Measurements from ENCODE around the gene CLEC2D. TPM values are rescaled to one million over a fixed set of nuclear protein-coding genes. Genes with fewer than 3 reads are reported as not detected.

Gene CLEC2D, protein sequence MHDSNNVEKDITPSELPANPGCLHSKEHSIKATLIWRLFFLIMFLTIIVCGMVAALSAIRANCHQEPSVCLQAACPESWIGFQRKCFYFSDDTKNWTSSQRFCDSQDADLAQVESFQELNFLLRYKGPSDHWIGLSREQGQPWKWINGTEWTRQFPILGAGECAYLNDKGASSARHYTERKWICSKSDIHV
- total RNA-seq = 0.32 and 2.4 TPM in 2 replicates

DNA sequence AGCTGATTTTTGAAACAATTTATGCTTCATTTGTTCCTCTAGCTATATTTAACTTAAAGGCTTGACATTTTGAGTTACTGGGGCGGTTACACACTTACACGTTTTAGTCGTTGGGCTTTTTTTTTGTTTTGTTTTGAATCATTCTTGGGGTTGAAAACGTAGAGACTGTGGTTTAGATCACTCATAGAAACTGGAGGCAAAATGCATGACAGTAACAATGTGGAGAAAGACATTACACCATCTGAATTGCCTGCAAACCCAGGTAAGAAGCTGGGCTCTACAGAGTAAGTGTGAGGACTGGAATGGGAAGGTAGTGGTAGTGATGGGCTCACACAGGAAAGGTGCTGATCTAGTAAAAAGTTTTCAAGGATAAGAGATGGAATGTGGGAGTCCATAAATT lies at the start of gene CLEC2D:
TSS of gene CLEC2D (plus strand) at position 180 of the 400 bp plus-strand sequence. CDS start at position 202, 22 bp downstream.

DNA sequence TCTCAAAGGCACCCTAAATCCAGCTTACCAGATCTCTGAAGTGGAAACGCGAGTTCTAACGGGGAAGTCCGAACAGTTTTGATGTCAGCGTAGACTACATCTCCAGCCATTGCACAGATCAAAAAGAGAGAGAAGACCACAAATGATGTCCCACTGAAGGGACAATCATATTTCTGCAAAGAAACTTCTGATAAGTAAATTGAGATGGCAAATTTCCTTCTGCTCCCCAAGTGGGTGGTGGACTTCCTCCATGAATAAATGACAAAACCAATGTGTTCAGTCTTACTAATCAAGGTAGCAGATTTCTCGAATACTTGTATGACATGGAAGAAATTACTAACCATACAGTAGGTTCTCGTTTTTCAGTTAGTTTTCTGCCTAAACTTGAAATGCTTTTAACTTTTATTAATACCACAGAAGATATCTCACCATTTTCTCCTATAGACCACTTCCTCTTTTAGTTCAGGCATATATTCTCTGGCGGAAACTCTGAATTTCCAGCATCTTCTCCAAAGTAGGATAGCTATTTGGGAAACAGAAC lies 63.5 kb downstream of the CLEC2D start, which contains the start of gene CLECL1:
TSS of gene CLECL1 (minus strand) at position 177 of the 541 bp plus-strand sequence.

Other genes with a start within 250 kb of the CLEC2D start
- gene KLRB1, start 61.8 kb upstream of the CLEC2D start, total RNA-seq = not detected in 2 replicates
- not detected in 2 replicates for gene CLECL1, start 63.4 kb downstream of the CLEC2D start, total RNA-seq
- gene CD69, start 91.2 kb downstream of the CLEC2D start, total RNA-seq = 0.97 and 2.0 TPM in 2 replicates
- gene KLRF1, start 157.8 kb downstream of the CLEC2D start, total RNA-seq = 0.30 TPM in 1 of 2 replicates, not detected in the other
- 39.6 and 39.8 TPM in 2 replicates for gene CLEC2B, start 199.6 kb downstream of the CLEC2D start, total RNA-seq
- not detected in 2 replicates for gene KLRF2, start 211.8 kb downstream of the CLEC2D start, total RNA-seq

Data from epithelial cell of umbilical artery (primary cell).